GM12892 (cell line): ENCODE results near the gene GLTP.

Experiments
- DNase-seq: peaks from one replicate; pipeline ENCODE4 v3.0.0; 2011; ENCODE audit not compliant: insufficient read length
- FAIRE-seq: peaks from 2 replicates; lab custom pipeline; 2011; peaks lifted over from hg19 to GRCh38; lab: Jason Lieb, UNC
- POLR2A ChIP-seq: IDR thresholded peaks from 2 replicates; pipeline ENCODE4 v1.6.1; 2011; ENCODE audit warnings: low read depth, low read length, control low read depth
- POLR2AphosphoS5 ChIP-seq: IDR thresholded peaks from 2 replicates; pipeline ENCODE4 v1.6.1; 2011; ENCODE audit warnings: low read depth, low read length, control low read depth
- TAF1 ChIP-seq: IDR thresholded peaks from 2 replicates; pipeline ENCODE4 v1.6.1; 2011; ENCODE audit warnings: low read depth, mild to moderate bottlenecking, control low read depth, low read length, borderline replicate concordance

GLTP gene

GRCh38 chr12:109845824-109846205, 34.5 kb downstream of the GLTP start:
- TF ChIP-seq POLR2A: no peak
- no peak for TF ChIP-seq POLR2AphosphoS5
- TF ChIP-seq TAF1: no peak
- no peak for DNase-seq
- no peak for FAIRE-seq

GRCh38 chr12:109844983-109845823, 35.1 kb downstream of the GLTP start:
- DNase-seq: peak; percentile 94
- TF ChIP-seq TAF1: no peak
- FAIRE-seq: peak; percentile 93

- no peak for DNase-seq
- FAIRE-seq: no peak
- no peak for TF ChIP-seq POLR2AphosphoS5
- no peak for TF ChIP-seq TAF1
- no peak for TF ChIP-seq POLR2A
These were observed 36.2 kb downstream of the GLTP start for GRCh38 chr12:109844091-109844490.

- DNase-seq (no peak), FAIRE-seq (no peak)
- TF ChIP-seq TAF1 (no peak), POLR2A (no peak), POLR2AphosphoS5 (no peak)
These were observed 38.3 kb downstream of the GLTP start for GRCh38 chr12:109842021-109842420.

- FAIRE-seq (no peak), DNase-seq (no peak)
- TF ChIP-seq POLR2A: no peak
These were observed 39.0 kb downstream of the GLTP start for GRCh38 chr12:109841356-109841755.

GRCh38 chr12:109840305-109841074, 39.9 kb downstream of the GLTP start:
- no peak for FAIRE-seq
- DNase-seq: no peak
- no peak for TF ChIP-seq POLR2A
- TF ChIP-seq TAF1: no peak
- no peak for TF ChIP-seq POLR2AphosphoS5

- no peak for TF ChIP-seq POLR2A
- no peak for TF ChIP-seq TAF1
- TF ChIP-seq POLR2AphosphoS5: no peak
- DNase-seq: no peak
- no peak for FAIRE-seq
These were observed 40.9 kb downstream of the GLTP start for GRCh38 chr12:109839444-109839843.

- no peak for DNase-seq
- FAIRE-seq: no peak
- TF ChIP-seq POLR2AphosphoS5 (no peak), POLR2A (no peak), TAF1 (no peak)
These were observed 43.4 kb downstream of the GLTP start for GRCh38 chr12:109836916-109837315.

- no peak for DNase-seq
- TF ChIP-seq POLR2AphosphoS5 (no peak), POLR2A (no peak), TAF1 (no peak)
- no peak for FAIRE-seq
These were observed 44.5 kb downstream of the GLTP start for GRCh38 chr12:109835827-109836226.

- DNase-seq: no peak
- FAIRE-seq: no peak
- no peak for TF ChIP-seq TAF1
- TF ChIP-seq POLR2A: no peak
- no peak for TF ChIP-seq POLR2AphosphoS5
These were observed 46.8 kb downstream of the GLTP start, which contains the start of gene TRPV4 for GRCh38 chr12:109833307-109834189. TSS of gene TRPV4 (minus strand) at chr12:109833398. CDS start at chr12:109814796, 18,602 bp downstream.
